Hematopoietic multipotent progenitor cell (in vitro differentiated cells): ENCODE data around the gene ALDH7A1. TPM values are rescaled to one million over a fixed set of nuclear protein-coding genes. Genes with fewer than 3 reads are reported as not detected.
"Not testable (repeated sequence)": the region's sequence is repeated elsewhere in the genome, so short reads cannot be mapped to it uniquely, and the experiment has no call there.

ENCODE experiments used
- DNase-seq, 3 donors: peaks; one replicate each; pipeline ENCODE4 v3.0.0-alpha.2; 2011 to 2015; ENCODE audit warnings: low read depth in 2 of 3, low spot score in 2 of 3
- total RNA-seq: library from RNA; depleted of rRNA; stranded (reverse); fragments of >200 nt; gene quantifications from one replicate; pipeline ENCODE4 v1.2.3, GENCODE V29; 2012

The ALDH7A1 gene
- total RNA-seq, 1 donor = 3.5 TPM

- DNase-seq = no peak
Measured at GRCh38 chr5:126536874-126537273, 58.1 kb downstream of the ALDH7A1 start.

GRCh38 chr5:126535856-126536545 is 59.0 kb downstream of the ALDH7A1 start:
- DNase-seq = no peak

- DNase-seq = no peak
Measured at GRCh38 chr5:126534553-126534952, 60.5 kb downstream of the ALDH7A1 start.

- no peak for DNase-seq
Measured at GRCh38 chr5:126531543-126532120, 63.4 kb downstream of the ALDH7A1 start.

- DNase-seq = no peak
Measured at GRCh38 chr5:126527892-126528291, 67.1 kb downstream of the ALDH7A1 start.

GRCh38 chr5:126527158-126527557 is 67.9 kb downstream of the ALDH7A1 start:
- no peak for DNase-seq

GRCh38 chr5:126526493-126526892 is 68.5 kb downstream of the ALDH7A1 start:
- no peak for DNase-seq

- DNase-seq = no peak
Measured at GRCh38 chr5:126525630-126526245, 69.3 kb downstream of the ALDH7A1 start.

GRCh38 chr5:126523818-126524510 is 71.1 kb downstream of the ALDH7A1 start:
- DNase-seq = no peak

GRCh38 chr5:126521130-126521529 is 73.9 kb downstream of the ALDH7A1 start:
- no peak for DNase-seq

GRCh38 chr5:126520593-126520953 is 74.4 kb downstream of the ALDH7A1 start:
- no peak for DNase-seq

GRCh38 chr5:126519637-126520592 is 75.1 kb downstream of the ALDH7A1 start:
- DNase-seq = peak in 1 of 3 donors; percentile 15

- DNase-seq = not testable (repeated sequence)
Measured at GRCh38 chr5:126519223-126519622, 75.8 kb downstream of the ALDH7A1 start.

- DNase-seq = no peak
Measured at GRCh38 chr5:126516852-126517251, 78.2 kb downstream of the ALDH7A1 start.

GRCh38 chr5:126516133-126516532 is 78.9 kb downstream of the ALDH7A1 start:
- no peak for DNase-seq

GRCh38 chr5:126515337-126515736 is 79.7 kb downstream of the ALDH7A1 start:
- no peak for DNase-seq

GRCh38 chr5:126514558-126515141 is 80.4 kb downstream of the ALDH7A1 start:
- no peak for DNase-seq

GRCh38 chr5:126514131-126514557 is 80.9 kb downstream of the ALDH7A1 start:
- DNase-seq = no peak

- DNase-seq = no peak
Measured at GRCh38 chr5:126513703-126514102, 81.3 kb downstream of the ALDH7A1 start.

- DNase-seq = no peak
Measured at GRCh38 chr5:126513302-126513701, 81.7 kb downstream of the ALDH7A1 start.
